ENCODE data around the gene MLXIP. TPM values are rescaled to one million over a fixed set of nuclear protein-coding genes. Genes with fewer than 3 reads are reported as not detected.

MLXIP gene
- total RNA-seq, 6 donors from 2014 or later: 30.4 to 167 (median 55.0) TPM

DNA sequence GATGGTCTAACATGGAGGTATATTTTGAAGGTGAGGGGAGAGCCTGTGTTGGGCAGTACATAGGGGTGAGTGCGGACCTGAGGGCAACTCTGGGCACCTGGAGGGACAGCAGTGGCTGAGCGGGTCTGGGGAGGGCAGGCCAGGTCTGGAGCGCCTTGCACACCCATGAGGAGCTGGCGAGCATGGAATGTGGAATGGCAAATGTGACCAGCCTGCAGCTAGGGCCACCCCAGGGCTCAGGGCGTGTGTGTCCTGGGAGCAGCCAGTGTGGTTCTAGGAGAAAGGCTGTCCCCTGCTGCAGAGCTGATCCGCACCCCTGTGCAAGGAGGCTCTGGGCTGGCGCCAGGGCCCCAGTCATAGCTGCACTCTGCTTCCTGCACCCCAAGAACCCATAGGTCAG, 32.4 kb upstream of the MLXIP start:
- Histone ChIP-seq H3K9me3 (no peaks in the 10 kb centered on the region), H3K4me1 (peaks cover 2 to 10% (median 5%) of the 10 kb centered on the region in 4 donors), H3K27ac (no peak overlapping the region), H3K36me3 (peaks cover 0 to 25% (median 9%) of the 10 kb centered on the region in 4 donors), H3K4me3 (no peak overlapping the region), H3K27me3 (no peaks in the 10 kb centered on the region)
- peak in 1 of 2 donors; percentile 49 for ATAC-seq (ENCODE audit: low FRiP score in 2 of 2)
- WGBS, 2 donors: 83 to 95% methylated on average over 4 to 7 of the region's 7 CpGs
- DNase-seq: no peak
- TF ChIP-seq, protein P1, sequence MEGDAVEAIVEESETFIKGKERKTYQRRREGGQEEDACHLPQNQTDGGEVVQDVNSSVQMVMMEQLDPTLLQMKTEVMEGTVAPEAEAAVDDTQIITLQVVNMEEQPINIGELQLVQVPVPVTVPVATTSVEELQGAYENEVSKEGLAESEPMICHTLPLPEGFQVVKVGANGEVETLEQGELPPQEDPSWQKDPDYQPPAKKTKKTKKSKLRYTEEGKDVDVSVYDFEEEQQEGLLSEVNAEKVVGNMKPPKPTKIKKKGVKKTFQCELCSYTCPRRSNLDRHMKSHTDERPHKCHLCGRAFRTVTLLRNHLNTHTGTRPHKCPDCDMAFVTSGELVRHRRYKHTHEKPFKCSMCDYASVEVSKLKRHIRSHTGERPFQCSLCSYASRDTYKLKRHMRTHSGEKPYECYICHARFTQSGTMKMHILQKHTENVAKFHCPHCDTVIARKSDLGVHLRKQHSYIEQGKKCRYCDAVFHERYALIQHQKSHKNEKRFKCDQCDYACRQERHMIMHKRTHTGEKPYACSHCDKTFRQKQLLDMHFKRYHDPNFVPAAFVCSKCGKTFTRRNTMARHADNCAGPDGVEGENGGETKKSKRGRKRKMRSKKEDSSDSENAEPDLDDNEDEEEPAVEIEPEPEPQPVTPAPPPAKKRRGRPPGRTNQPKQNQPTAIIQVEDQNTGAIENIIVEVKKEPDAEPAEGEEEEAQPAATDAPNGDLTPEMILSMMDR (IDR thresholded peaks at IDR 0.05): no peak
- TF ChIP-seq POLR2A (IDR thresholded peaks at IDR 0.05) (no peak), POLR2AphosphoS5 (IDR thresholded peaks at IDR 0.05) (no peak), EP300 (IDR thresholded peaks at IDR 0.05) (no peak)

DNA sequence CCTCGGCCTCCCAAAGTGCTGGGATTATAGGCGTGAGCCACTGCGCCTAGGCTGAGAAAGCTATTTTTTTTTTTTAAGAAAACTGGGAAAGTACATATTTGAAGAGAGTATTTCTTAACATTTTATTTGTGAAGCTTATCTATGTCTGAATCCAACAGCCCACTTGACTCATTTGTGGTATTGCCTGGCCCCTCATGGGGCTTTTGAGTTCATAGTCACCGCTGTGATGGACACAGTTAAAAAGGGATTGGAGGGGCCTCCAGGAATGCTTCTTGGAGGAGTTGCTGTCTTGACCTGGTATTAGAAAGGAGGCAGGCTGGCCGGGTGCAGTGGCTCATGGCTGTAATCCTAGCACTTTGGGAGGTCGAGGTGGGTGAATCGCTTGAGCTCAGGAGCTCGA, 30.4 kb upstream of the MLXIP start:
- DNase-seq: no peak
- H3K36me3 ChIP-seq: peaks cover 0 to 25% (median 9%) of the 10 kb centered on the region in 4 donors
- no peak overlapping the region for H3K4me3 ChIP-seq
- TF ChIP-seq POLR2A (IDR thresholded peaks at IDR 0.05) (no peak), POLR2AphosphoS5 (IDR thresholded peaks at IDR 0.05) (no peak), EP300 (IDR thresholded peaks at IDR 0.05) (no peak)
- TF ChIP-seq, protein P1 (IDR thresholded peaks at IDR 0.05): no peak
- no peak for ATAC-seq (ENCODE audit: low FRiP score in 2 of 2)
- 80 to 89% methylated on average over 8 of the region's 8 CpGs for WGBS, 2 donors
- H3K27me3 ChIP-seq: no peaks in the 10 kb centered on the region
- no peaks in the 10 kb centered on the region for H3K9me3 ChIP-seq
- H3K27ac ChIP-seq: no peak overlapping the region
- H3K4me1 ChIP-seq: peaks cover 6 to 13% (median 12%) of the 10 kb centered on the region in 4 donors

- 84 to 87% methylated on average over 8 to 9 of the region's 9 CpGs for WGBS, 2 donors
These were observed 28.7 kb upstream of the MLXIP start for GRCh38 chr12:122049827-122050226.

DNA sequence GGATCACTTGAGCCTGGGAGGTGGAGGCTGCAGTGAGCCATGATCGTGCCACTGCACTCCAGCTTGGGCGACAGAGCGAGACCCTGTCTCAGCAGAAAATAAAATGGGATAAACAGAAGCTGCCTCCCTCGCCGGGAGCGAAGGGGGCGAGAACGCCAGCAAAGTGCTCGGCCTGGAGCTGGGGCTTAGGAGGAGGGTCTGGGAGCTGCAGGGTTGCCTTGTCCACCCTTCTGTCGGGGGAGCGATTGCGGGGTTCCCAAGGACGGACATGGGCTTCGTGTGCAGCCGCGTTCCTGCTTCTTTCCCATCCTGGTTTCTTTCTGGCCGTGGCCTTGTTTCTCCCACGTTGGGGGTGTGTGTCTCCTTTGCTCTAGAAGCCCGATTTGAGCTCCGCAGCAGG, 27.9 kb upstream of the MLXIP start:
- no peak for TF ChIP-seq EP300 (IDR thresholded peaks at IDR 0.05)
- no peak for TF ChIP-seq POLR2A (IDR thresholded peaks at IDR 0.05)
- peak overlapping the region in 3 of 4 donors; percentile 46 to 61 (median 48) for H3K27ac ChIP-seq
- no peaks in the 10 kb centered on the region for H3K9me3 ChIP-seq
- H3K4me3 ChIP-seq: no peak overlapping the region
- peaks cover 0 to 20% (median 6%) of the 10 kb centered on the region in 4 donors for H3K36me3 ChIP-seq
- DNase-seq (no peak), ATAC-seq (ENCODE audit: low FRiP score in 2 of 2) (no peak)
- H3K27me3 ChIP-seq: no peaks in the 10 kb centered on the region
- WGBS, 2 donors: 86 to 91% methylated on average over 16 to 19 of the region's 20 CpGs
- H3K4me1 ChIP-seq: peaks cover 13 to 19% (median 16%) of the 10 kb centered on the region in 4 donors

More at GRCh38 chr12:122049827-122050226, 28.7 kb upstream of the MLXIP start:
- Histone ChIP-seq H3K9me3 (no peaks in the 10 kb centered on the region), H3K36me3 (peaks cover 0 to 13% (median 2%) of the 10 kb centered on the region in 4 donors), H3K4me3 (no peak overlapping the region), H3K27me3 (no peaks in the 10 kb centered on the region), H3K27ac (no peak overlapping the region), H3K4me1 (peaks cover 13 to 19% (median 16%) of the 10 kb centered on the region in 4 donors)
- TF ChIP-seq, protein P1 (IDR thresholded peaks at IDR 0.05): no peak
- TF ChIP-seq EP300 (IDR thresholded peaks at IDR 0.05) (no peak), POLR2A (IDR thresholded peaks at IDR 0.05) (no peak), POLR2AphosphoS5 (IDR thresholded peaks at IDR 0.05) (no peak)
- no peak for ATAC-seq (ENCODE audit: low FRiP score in 2 of 2)
- DNase-seq: no peak

DNA sequence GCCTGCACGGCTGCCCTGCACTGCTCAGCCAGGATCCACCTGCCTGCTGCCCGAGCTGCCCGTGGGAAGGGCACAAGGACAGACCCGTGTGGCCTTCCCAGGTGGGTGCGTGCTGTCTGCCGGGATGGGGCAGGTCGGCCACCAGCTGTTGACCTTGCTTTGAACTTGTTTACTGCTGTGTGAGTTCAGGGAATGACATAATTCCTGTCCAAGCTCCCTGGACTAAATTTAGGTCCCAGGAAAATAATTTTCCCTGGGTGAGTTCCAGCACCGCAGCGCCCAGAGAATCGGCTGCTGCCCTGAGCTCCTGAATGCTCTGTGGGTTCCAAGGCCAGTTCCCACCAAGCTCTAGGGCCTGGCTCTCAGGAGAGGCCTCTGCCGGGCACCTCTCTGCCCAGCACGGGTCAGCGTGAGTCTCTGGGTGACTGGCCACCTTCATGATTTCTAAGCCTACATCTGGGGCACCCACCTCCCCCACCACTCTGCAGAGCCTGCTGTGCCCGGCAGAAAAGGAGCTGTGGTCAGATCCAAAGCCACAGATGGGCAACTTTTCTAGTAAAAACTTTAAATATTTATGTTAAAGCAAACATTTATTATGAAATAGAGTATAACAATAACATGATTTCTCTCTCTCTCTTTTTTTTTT, 27.2 kb upstream of the MLXIP start:
- WGBS, 2 donors: 60 to 64% methylated on average over 5 to 14 of the region's 14 CpGs
- TF ChIP-seq POLR2AphosphoS5 (IDR thresholded peaks at IDR 0.05) (peak in 1 of 2 donors; percentile 44), EP300 (IDR thresholded peaks at IDR 0.05) (peak in 1 of 4 donors; percentile 7)
- TF ChIP-seq, protein P1 (IDR thresholded peaks at IDR 0.05): no peak
- peaks cover 0 to 13% (median 9%) of the 10 kb centered on the region in 4 donors for H3K36me3 ChIP-seq
- peak in 1 of 2 donors; percentile 49 for ATAC-seq (ENCODE audit: low FRiP score in 2 of 2)
- H3K27me3 ChIP-seq: no peaks in the 10 kb centered on the region
- no peak for DNase-seq
- peak overlapping the region in 3 of 4 donors; percentile 46 to 61 (median 48) for H3K27ac ChIP-seq
- H3K4me1 ChIP-seq: peaks cover 13 to 19% (median 16%) of the 10 kb centered on the region in 4 donors
- no peaks in the 10 kb centered on the region for H3K9me3 ChIP-seq
- no peak overlapping the region for H3K4me3 ChIP-seq
